ENCODE results near the gene HOXD3. TPM values are rescaled to one million over a fixed set of nuclear protein-coding genes. Genes with fewer than 3 reads are reported as not detected.
A peak's percentile ranks its signal among the peaks of the same experiment; 100 is the strongest.

HOXD3 gene
- total RNA-seq, 1 experiment from 2014 or later, result not detected

- Histone ChIP-seq H3K56ac (ENCODE audit: insufficient read length, low read depth, low read length) (no peak within 1 kb of the TSS), H3K18ac (ENCODE audit: insufficient read length, low read depth, low read length) (no peak within 1 kb of the TSS), H3K79me2 (ENCODE audit: insufficient read depth, low read length) (no peaks in the 10 kb centered on the region), H4K5ac (ENCODE audit: insufficient read length, low read depth, low read length) (no peak within 1 kb of the TSS), H3K27me3 (ENCODE audit: insufficient read depth, low read length) (peaks cover 100% of the 10 kb centered on the region), H2AK5ac (ENCODE audit: insufficient read length, low read length) (no peak within 1 kb of the TSS), H3K23me2 (ENCODE audit: insufficient read length, low read depth, low read length, poor library complexity, severe bottlenecking) (no peaks in the 10 kb centered on the region), H2BK12ac (ENCODE audit: insufficient read length, low read depth, low read length) (no peak within 1 kb of the TSS), H2BK120ac (ENCODE audit: low read depth, low read length, poor library complexity, severe bottlenecking) (no peak within 1 kb of the TSS), H3K14ac (ENCODE audit: insufficient read depth, low read length) (no peak within 1 kb of the TSS), H2BK5ac (ENCODE audit: insufficient read length, low read length) (no peak within 1 kb of the TSS), H3K9me3 (ENCODE audit: control insufficient read depth, low read depth, low read length) (no peaks in the 10 kb centered on the region), H3K4ac (ENCODE audit: low read depth, low read length) (no peak within 1 kb of the TSS), H3K79me1 (ENCODE audit: insufficient read depth, low read depth, low read length, poor library complexity, severe bottlenecking) (no peaks in the 10 kb centered on the region), H4K8ac (replicated peaks; ENCODE audit: insufficient read length, low read depth, low read length) (no peak within 1 kb of the TSS), H2BK20ac (ENCODE audit: low read depth, low read length, poor library complexity, severe bottlenecking) (no peak within 1 kb of the TSS), H3K27ac (ENCODE audit: insufficient read length, low read depth, low read length) (no peak within 1 kb of the TSS), H3K23ac (ENCODE audit: insufficient read length, low read depth, low read length) (no peak within 1 kb of the TSS), H3K4me2 (ENCODE audit: insufficient read depth, insufficient read length, low read length) (no peak within 1 kb of the TSS), H3K9ac (ENCODE audit: extremely low read depth, insufficient read length, low read length) (no peak within 1 kb of the TSS), H3K4me1 (ENCODE audit: insufficient read depth, low read length) (no peaks in the 10 kb centered on the region; the same call in 1 of the 2 replicates), H4K91ac (ENCODE audit: insufficient read length, low read depth, low read length) (no peak within 1 kb of the TSS), H4K20me1 (ENCODE audit: control insufficient read depth, insufficient read depth, insufficient read length) (no peaks in the 10 kb centered on the region), H2BK15ac (ENCODE audit: low read depth, low read length) (no peak within 1 kb of the TSS), H3T11ph (ENCODE audit: low read length) (no peak within 1 kb of the TSS), H2AFZ (ENCODE audit: low read length) (no peak within 1 kb of the TSS)
- peaks cover 100% of the 10 kb centered on the region for H3K27me3 Mint-ChIP-seq (ENCODE audit: low read depth)
- no CpG with 5 or more reads among the region's 55 CpGs for WGBS (ENCODE audit: extremely low coverage, insufficient read length, low lambda C conversion rate)
- H3K4me3 Mint-ChIP-seq, result peak within 1 kb of the TSS; percentile 23 to 66; a peak in 1 of 5 replicates
- no peaks in the 10 kb centered on the region; a peak in 1 of 7 replicates for H3K36me3 Mint-ChIP-seq (ENCODE audit: insufficient read depth in 1 of 3, low read depth in 3 of 3)
- H3K27ac Mint-ChIP-seq, result no peak within 1 kb of the TSS
- no peak for TF ChIP-seq CTCF (conservative IDR thresholded peaks at IDR 0.05)
- no peak for DNase-seq
- peaks cover 2 to 30% of the 10 kb centered on the region in 2 experiments; a peak in 3 of 4 replicates for H3K4me1 Mint-ChIP-seq
- peaks cover 5 to 6% of the 10 kb centered on the region in 2 experiments; a peak in 2 of 5 replicates for H3K9me3 Mint-ChIP-seq
These were observed 5.4 kb upstream of the HOXD3 start, which contains the start of gene HOXD4 for GRCh38 chr2:176151442-176152287. HOXD4 (plus strand) TSS chr2:176151550; CDS start chr2:176151634, 84 bp downstream.

Measured in H9 (cell line).